GM18870 (cell line): ENCODE measurements around the gene TPM2.

Experiments used
- ATAC-seq: cut with Tn5 transposase; IDR thresholded peaks from one replicate; pipeline ENCODE4 v1.9.1; 2021; ENCODE audit warnings: moderate library complexity; ENCODE audit not compliant: unreplicated experiment

TPM2 gene

DNA sequence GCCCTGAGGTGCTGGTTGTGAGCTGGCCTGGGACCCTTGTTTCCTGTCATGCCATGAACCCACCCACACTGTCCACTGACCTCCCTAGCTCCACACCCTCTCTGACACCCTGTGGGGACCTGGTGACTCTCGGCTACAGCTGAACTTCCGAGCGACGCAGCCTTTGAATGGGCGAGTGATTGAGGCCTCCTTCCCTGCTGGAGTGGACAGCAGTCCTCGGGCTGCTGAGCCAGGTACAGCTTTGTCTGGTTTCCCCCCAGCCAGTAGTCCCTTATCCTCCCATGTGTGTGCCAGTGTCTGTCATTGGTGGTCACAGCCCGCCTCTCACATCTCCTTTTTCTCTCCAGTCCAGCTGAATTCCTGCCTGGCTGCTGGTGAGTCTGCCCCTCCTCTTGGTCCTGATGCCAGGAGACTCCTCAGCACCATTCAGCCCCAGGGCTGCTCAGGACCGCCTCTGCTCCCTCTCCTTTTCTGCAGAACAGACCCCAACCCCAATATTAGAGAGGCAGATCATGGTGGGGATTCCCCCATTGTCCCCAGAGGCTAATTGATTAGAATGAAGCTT lies 9.9 kb downstream of the TPM2 start:
- ATAC-seq, result no peak

DNA sequence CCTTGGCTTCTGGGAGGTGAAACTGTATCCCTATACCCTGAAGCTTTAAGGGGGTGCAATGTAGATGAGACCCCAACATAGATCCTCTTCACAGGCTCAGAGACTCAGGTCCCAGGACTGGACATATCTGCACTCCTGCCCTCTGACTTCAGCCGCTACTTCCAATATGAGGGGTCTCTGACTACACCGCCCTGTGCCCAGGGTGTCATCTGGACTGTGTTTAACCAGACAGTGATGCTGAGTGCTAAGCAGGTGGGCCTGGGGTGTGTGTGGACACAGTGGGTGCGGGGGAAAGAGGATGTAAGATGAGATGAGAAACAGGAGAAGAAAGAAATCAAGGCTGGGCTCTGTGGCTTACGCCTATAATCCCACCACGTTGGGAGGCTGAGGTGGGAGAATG lies 10.6 kb downstream of the TPM2 start:
- no peak for ATAC-seq

DNA sequence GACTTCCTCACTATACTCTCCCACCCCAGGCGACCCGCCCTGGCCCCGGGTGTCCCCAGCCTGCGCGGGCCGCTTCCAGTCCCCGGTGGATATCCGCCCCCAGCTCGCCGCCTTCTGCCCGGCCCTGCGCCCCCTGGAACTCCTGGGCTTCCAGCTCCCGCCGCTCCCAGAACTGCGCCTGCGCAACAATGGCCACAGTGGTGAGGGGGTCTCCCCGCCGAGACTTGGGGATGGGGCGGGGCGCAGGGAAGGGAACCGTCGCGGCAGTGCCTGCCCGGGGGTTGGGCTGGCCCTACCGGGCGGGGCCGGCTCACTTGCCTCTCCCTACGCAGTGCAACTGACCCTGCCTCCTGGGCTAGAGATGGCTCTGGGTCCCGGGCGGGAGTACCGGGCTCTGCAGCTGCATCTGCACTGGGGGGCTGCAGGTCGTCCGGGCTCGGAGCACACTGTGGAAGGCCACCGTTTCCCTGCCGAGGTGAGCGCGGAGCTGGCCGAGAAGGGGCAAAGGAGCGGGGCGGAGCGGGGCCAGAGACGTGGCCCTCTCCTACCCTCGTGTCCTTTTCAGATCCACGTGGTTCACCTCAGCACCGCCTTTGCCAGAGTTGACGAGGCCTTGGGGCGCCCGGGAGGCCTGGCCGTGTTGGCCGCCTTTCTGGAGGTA lies 13.9 kb downstream of the TPM2 start:
- no peak for ATAC-seq

DNA sequence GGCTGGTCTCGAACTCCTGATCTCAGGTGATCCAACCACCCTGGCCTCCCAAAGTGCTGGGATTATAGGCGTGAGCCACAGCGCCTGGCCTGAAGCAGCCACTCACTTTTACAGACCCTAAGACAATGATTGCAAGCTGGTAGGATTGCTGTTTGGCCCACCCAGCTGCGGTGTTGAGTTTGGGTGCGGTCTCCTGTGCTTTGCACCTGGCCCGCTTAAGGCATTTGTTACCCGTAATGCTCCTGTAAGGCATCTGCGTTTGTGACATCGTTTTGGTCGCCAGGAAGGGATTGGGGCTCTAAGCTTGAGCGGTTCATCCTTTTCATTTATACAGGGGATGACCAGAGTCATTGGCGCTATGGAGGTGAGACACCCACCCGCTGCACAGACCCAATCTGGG lies 14.5 kb downstream of the TPM2 start:
- ATAC-seq, result no peak

DNA sequence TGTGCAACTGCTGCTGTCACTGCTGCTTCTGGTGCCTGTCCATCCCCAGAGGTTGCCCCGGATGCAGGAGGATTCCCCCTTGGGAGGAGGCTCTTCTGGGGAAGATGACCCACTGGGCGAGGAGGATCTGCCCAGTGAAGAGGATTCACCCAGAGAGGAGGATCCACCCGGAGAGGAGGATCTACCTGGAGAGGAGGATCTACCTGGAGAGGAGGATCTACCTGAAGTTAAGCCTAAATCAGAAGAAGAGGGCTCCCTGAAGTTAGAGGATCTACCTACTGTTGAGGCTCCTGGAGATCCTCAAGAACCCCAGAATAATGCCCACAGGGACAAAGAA lies 15.7 kb downstream of the TPM2 start:
- no peak for ATAC-seq

DNA sequence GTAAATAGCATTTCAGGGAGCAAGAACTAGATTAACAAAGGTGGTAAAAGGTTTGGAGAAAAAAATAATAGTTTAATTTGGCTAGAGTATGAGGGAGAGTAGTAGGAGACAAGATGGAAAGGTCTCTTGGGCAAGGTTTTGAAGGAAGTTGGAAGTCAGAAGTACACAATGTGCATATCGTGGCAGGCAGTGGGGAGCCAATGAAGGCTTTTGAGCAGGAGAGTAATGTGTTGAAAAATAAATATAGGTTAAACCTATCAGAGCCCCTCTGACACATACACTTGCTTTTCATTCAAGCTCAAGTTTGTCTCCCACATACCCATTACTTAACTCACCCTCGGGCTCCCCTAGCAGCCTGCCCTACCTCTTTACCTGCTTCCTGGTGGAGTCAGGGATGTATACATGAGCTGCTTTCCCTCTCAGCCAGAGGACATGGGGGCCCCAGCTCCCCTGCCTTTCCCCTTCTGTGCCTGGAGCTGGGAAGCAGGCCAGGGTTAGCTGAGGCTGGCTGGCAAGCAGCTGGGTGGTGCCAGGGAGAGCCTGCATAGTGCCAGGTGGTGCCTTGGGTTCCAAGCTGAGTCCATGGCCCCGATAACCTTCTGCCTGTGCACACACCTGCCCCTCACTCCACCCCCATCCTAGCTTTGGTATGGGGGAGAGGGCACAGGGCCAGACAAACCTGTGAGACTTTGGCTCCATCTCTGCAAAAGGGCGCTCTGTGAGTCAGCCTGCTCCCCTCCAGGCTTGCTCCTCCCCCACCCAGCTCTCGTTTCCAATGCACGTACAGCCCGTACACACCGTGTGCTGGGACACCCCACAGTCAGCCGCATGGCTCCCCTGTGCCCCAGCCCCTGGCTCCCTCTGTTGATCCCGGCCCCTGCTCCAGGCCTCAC lies 16.3 kb downstream of the TPM2 start, which contains the start of gene CA9:
Gene CA9, plus strand, starts transcription at position 797 of the 893 bp plus-strand sequence. Its CDS starts 32 bp downstream, at position 829.
- no peak for ATAC-seq

DNA sequence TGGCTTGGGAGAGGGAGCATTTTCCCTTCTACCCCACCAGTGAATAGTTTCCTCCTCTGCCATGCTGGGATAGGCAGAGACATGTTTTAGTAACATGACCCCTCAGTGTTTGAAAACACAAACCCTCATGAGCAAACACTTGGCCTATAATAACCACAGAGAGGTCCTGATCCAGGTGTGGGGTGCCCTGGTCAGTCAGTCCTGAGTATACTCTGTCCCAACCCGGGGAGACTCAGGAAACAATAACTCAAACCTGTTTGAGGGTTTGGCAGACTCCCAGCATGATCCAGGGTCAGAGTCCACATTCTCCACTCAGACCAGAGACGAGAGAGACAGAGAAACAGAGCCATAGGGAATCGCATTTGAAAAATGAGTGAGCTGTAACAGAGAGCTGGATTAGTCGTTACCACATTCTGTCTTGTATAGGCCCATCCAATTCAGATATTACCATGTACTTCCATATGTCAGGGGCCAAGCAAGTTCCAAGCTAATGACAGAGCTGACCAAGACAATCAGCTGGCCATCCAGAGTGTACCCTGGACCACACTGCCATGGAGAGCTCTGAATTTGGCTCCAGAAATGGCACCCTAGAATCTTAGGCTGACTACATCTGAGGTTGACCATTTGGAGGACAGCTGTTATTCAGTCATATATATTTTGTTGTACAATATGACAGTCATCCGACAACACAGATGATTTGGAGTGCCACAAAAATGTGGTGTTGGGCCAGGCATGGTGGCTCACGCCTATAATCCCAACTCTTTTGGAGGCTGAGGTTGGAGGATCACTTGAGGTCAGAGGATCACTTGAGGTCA lies 20.2 kb downstream of the TPM2 start:
- ATAC-seq, result no peak

DNA sequence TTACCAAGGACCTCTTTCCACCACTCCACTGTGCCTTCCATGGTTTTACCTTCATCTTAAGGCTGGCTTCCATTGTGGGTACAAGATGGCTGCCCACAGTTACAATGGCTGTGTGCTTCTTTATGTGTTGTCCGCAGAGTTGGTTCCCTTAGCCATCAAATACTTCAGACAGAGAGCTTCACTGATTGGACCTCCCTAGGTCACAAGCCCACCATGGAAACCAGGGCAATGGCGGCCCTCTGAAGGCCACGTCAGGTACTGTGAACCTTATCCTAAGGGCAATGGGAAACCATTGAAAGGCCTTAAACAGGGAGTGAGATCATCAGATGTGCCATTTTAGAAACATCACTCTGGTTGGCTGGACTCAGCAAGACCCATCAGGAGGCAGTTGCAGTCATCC lies 21.8 kb downstream of the TPM2 start:
- no peak for ATAC-seq

DNA sequence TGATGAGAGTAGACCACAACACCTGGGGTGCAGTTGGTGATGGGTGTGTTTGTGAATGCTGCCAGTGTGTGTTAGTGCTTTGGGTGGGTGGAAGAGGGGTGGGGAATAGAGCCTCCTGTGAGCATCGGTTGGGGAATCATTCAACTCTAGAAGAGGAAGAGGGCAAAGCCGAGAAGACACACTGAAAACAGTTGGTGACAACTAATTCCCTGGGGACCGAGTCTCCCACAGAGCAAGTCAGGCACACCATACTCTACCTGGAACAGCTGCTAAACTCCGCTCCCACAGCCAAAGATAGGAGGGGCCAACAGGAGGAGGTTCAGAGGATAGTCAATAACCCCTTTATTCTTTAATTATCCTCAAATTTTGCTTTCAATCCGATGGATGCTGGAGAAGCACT lies 23.2 kb downstream of the TPM2 start:
- ATAC-seq, result no peak

DNA sequence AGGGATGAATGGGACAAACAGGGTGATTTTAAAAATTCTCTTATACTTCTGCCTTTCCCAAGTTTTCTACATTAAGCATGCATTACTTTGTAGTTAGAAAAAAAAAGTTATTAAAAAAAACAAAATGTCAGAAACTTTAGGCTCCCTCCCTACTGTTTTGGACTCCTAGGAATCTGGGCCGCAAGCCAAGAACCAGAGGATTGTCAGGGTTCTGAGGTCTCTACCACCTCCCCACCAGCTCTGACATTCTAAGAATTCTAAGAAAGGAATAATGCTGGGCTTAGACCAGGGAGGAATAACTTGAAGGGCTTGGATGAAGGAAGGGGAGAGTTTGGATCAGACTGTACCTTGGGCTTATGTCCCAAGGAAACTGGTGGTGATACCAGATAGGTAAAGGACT lies 23.7 kb downstream of the TPM2 start:
- no peak for ATAC-seq

DNA sequence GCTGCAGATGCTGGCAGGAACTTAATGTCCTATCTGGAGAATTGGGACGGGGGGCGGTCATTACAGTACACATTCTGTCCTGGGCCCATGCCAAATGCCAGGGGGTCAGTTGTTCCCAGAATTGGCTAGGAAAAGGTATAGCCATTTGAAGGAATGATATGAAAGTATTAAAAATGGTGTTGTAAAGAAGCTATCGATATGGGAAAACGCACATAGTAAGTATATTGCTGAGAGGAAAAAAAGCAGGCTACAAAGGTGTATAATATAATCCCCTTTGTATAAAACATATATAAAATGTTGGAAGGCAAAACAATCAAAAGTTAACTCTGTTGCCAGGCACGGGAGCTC lies 24.3 kb downstream of the TPM2 start:
- ATAC-seq, result no peak

DNA sequence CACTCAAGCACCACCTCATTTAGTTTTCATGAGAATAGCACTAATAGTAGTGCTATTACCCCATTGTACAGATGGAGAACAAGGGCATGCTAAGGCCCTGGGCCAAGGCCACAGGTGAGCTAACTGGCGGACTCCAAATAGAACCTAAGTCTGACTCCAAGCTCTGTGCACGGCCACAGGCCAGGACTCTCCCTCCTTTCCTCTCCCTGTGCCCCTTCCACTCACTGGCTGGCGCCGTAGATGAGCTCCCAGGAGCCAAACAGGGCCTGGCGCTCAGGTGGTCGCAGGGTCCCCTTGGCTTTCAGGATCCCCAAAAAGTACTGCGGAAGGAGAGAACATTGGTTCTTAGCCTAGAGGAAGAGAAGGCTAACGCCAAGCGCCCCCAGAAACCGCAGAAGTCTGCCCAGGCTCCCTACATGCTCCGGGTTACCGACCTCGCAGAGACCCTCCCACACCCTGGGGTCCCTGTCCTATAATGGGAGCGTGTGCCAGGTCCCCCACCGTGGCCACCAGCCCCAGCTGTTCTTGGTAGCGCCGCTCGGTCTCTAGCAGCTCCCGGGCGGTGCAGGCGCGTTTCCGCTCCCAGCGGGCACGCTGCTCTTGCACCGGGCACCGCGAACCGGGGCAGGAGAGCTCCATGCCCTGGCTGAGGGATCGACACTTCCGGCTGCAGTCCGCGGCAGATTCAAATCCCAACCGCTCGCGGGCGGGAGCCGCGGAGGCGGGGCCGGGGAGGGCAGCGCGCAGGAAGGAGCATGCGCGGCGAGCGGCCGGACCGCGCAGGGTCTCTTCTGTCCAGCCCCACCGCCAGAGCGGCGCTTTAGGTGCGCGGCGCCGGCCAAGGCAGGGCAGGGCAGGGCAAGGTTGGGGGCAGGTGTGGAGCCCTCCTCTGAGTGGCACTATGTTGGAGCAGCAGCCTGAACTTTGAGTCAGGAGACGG lies 24.9 kb downstream of the TPM2 start, which contains the start of gene ARHGEF39:
Gene ARHGEF39, minus strand, starts transcription at position 665 of the 940 bp plus-strand sequence. Its CDS starts 26 bp downstream, at position 639.
- ATAC-seq, result no peak

DNA sequence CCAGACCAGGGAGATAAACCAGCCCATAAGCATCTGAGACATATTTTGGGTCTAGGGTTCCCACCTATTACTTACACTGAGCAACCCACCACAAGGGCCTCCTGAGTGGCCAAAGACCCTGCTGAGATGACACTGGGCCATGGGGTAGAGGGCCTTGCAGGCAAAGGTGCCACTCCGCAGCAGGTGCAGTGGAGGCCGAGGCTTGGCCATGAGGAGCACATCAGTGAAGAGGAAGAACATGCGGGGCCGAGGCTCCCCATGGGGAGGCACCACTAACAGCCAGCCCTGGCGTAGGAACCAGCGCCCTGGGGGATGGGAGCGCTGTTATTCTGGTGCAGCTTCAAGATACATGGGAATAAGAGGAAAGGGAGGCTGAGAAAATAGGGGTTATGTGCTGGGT lies 27.3 kb downstream of the TPM2 start:
- ATAC-seq, result no peak

DNA sequence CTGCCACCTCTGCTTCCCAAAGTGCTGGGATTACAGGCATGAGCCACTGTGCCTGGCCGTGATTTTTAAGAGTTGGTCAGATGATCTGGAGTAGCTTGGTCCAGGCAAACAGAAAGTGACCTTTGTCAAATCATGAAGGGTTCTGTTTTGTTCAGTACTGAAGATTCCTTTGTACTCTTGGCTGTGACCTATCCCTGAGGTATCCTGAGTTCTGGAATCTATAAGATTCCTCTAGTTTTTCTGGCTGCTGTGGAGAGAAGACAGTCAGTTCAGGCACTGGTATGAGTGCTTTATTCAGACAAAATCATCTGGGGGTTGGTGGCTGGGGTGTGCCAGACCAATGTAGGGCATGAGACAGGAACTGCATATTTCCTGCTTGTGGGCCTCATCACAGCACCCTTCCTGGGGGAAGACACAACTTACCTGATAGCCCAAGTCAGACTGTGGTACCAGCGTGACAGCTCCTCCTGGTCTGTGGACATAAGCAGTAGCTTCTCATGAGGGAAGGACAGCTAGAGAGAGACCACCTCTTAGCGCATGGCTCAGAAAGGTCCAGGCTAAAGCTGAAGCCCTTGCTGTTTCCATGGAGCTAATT lies 27.9 kb downstream of the TPM2 start:
- ATAC-seq, result no peak

DNA sequence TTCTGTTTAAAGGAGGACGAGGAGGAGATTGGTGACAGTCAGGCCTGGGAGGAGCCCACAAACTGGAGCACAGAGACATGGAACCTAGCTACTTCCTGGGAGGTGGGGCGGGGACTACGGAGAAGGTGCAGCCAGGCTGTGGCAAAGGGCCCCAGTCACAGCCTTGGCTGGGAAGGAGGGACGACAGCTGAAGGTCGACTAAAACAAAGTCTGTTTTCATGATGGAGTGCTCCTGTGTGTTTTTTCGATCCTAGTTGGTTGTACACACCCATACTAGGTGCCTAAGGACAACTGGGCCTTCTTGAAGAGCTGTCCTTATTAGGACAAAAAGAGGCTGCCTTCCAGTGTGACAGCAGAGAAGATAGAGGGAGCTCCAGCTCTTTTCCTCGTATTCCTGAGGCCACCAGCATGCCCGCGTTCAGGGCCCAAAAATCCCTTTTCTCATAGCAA lies 28.7 kb downstream of the TPM2 start:
- no peak for ATAC-seq

DNA sequence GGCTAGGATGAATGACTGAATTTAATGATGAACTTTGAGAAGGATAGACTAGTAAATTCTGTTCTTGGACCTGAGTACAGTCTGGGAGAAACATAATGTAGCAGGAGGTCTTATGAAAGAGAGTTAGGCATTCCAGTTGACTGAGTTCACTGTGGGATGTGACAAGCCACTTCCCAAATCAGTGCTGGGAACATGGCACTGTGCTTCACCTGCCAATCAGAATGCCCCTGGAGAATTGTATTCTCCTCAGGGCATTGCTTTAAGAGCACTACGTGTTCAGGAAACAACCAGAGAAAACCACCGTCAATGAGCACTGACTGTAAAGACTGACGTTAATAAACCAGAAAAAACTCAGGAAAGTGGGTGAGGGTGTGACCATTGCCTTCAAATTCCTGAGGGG lies 30.4 kb downstream of the TPM2 start:
- no peak for ATAC-seq

DNA sequence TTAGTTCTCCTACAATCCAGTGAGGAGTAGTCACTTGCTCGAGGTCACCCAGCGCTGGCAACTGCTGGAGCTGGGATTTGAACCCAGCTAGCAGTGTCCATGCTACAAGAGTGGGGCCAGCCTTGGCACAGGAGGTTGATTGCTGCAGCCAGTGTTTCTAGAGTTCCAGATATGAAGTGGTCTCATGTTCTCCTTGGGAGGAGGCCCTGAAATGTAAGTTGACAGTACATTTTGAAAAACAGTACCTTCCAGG lies 30.8 kb downstream of the TPM2 start:
- no peak for ATAC-seq

DNA sequence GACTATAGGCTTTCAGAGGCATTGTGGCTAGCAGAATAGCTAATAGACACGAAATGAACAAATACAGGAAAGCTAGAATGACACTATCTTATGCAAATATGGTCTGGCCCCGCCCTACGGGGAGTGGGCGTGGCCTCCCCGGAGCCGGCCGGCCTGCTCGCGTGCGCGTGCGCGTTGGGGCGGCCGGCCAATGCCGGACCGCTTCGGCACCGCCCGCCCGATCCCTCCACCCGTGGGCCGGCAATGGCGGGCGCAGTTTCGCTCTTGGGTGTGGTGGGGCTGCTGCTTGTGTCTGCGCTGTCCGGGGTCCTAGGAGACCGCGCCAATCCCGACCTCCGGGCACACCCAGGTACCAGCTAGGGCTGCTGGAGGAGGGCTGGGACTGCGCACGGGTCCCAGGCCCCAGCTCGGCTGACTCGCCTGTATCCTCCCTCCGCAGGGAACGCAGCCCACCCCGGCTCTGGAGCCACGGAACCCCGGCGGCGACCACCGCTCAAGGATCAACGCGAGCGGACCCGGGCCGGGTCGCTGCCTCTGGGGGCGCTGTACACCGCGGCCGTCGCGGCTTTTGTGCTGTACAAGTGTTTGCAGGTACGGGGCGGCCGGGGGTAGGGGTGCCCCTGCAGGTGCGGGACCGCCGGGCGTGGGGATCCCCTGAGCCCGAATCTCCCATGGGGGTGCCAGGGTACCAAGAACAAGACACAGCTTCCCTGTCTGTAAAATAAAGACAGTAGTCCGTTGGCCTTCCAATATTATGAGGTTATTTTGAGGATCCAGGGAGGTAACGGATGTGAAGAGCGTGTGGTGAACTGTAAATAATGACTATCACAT lies 31.4 kb downstream of the TPM2 start, which contains the start of gene CCDC107:
Gene CCDC107, plus strand, starts transcription at position 156 of the 831 bp plus-strand sequence. Its CDS starts 88 bp downstream, at position 244.
- ATAC-seq, result peak; percentile 45

DNA sequence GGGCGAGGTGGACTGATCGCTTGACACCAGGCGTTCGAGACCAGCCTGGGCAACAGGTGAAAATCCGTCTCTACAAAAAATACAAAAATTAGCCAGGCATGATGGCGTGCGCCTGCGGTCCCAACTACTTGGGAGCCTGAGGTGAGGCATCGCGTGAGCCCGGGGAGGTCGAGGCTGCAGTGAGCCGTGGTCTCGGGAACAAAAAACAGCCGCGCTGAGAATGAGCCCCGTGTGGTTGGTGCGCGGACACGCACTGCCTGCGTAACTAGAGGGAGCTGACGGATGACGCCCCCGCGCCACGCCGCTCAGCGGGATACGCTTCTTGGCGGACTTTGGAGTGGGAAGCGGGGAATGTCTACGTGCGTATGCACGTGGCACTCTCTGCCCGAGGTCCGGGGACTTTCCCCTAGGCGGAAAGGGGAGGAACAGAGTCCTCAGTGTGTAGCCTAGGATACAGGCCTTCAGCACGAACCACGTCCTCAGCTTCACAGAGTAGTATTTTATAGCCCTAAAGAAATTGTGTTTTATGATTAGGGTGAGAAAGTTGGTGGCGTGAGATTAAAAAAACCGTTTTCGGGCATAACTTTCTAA lies 32.1 kb downstream of the TPM2 start, which contains the start of gene RMRP:
Gene RMRP, minus strand, starts transcription at position 474 of the 591 bp plus-strand sequence.
- ATAC-seq, result peak; percentile 87
